Measurements from ENCODE around the gene APBA2. TPM values are rescaled to one million over a fixed set of nuclear protein-coding genes. Genes with fewer than 3 reads are reported as not detected.
"Not testable (repeated sequence)": the region's sequence is repeated elsewhere in the genome, so short reads cannot be mapped to it uniquely, and the experiment has no call there.

APBA2 gene
- 2.2 TPM for total RNA-seq
- long read RNA-seq = 0 reads

DNA sequence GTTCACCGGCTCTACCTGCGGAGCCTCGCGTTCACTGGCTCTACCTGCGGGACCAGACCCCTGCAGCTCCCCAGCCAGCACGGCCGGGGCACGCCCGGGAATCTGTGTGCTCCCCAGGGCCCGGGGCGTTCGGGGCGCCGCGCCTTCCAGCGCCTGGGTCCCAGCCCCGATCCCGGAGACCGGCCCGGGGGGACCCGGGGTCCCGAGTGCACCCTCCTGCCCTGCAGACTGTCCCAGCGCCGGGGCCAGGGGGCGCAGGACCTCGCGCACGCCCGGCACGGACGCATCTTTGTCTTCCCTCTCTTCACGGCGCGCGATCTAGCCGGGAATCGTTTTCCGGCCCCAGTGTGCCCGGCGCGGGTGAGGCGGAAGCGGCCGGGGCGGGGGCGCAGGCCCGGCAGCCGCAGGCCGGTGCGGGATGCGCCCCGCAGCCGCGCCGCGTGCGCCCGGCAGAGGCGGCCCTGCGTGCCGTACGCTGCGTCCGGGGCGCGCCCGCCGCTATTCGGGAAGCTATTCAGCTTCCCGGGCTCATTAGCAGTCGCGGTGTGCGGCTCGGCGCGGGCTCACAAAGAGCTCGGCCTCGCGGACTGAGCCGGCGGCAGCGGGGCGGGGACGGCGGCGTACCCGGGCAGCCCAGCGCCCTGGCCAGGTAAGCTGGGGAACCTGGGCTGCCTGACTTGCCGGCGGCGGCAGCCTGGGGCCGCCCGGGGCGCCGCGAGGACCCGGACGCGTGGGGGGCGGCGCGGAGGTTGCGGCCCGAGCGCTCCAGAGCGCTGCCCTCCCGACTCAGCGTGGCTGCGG lies at the start of gene APBA2:
TSS of gene APBA2 (plus strand) at position 345 of the 801 bp plus-strand sequence. CDS start 167,911 bp downstream, outside the sequence.
- DNase-seq (ENCODE audit: low spot score) = no peak

DNA sequence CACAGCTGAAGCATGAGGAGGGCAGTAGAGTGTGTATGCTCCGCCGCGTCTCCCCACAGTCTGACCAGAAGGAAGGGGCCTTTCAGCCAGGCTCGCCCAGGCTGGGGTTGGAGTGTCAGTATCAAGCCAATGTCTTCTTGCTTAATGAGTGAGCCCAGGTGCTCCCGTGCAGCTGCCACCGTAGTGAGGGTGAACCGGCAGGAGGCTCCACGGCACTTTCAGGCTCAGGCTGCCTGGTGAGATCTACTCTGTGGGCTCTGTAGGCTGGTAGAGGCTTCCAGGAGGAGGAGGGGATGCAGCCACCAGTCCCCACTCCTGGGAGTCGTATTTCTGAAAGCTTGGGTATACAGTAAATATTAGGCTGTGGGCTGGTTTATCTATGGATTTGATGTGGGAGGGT lies 45.5 kb upstream of the APBA2 start:
- not testable (repeated sequence) for DNase-seq (ENCODE audit: low spot score)

DNA sequence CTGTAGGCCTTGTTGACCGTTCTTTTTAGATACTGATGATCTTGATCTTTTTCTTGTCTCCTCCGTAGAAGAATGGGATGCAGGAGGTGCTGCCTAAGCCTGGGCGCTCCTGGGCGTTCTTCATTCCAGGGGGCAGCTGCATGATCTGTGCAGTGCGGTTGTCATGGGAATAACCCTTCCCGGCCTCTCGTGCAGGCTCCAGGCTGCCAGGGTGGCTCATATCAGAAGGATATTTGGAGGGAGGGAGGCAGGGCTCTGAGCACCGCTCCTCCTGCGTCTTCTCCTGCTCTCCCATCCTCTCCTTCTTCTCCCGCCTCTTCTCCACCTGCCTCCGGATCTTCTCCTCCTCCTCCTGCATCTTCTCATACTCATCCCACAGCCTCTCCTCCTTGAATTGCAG lies 43.6 kb upstream of the APBA2 start:
- not testable (repeated sequence) for DNase-seq (ENCODE audit: low spot score)

DNA sequence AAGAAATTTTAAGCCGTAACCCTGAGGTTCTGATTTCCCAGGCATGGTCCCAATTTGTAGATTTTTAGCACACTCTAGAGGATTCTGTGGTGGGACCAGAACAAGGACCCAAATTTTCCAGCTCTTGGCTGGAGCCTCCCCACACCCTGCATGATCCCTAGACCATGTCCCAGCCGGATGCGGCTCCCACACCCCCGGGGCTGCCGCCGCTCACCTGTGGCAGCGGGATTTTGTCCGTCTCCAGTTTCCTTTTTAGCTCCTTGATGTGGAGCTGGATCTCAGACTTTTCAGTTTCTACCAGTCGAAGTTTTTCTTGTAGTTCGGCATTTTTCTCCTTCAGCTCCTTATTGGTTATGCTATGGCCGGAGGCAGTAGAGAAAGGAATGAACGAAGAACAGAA lies 42.3 kb upstream of the APBA2 start:
- not testable (repeated sequence) for DNase-seq (ENCODE audit: low spot score)

DNA sequence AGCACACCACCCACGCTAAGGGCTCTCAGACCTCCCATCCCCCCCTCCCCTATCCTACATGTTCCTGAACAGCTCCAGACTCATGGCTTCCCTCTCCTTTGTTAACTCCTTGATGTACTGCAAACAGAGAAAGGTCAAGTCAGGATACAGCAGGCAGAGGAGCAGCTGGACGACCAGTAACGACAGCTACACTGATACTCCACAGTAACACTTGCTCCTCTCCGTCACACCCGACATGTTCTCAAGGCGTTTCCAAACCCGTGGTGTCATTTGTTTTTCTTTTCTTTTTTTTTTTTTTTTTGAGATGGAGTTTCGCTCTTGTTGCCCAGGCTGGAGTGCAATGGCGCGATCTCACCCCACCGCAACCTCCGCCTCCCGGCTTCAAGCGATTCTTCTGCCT lies 41.6 kb upstream of the APBA2 start:
- DNase-seq (ENCODE audit: low spot score) = not testable (repeated sequence)

DNA sequence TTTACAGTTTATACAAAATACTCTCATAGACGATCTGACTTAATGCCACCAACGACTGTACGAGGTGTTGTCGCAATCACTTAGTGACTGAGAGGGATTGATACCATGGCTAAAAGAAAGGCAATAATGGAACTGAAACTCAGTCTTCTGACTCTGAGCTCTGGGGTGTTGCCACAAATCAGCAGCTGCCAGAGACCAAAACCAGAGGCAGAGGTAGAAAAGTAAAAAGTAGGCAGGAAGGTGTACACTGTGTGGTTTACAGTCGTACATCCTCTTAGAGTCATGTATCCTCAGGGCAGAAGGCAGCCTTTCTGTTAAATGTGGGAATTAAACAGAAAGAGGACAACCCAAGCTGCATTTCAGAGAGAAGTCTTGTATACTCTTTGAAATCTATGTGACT lies 38.5 kb upstream of the APBA2 start:
- DNase-seq (ENCODE audit: low spot score) = not testable (repeated sequence)

GRCh38 chr15:28847959-28848358 lies 37.8 kb upstream of the APBA2 start:
- DNase-seq (ENCODE audit: low spot score) = not testable (repeated sequence)

- DNase-seq (ENCODE audit: low spot score) = not testable (repeated sequence)
Observed at GRCh38 chr15:28848521-28848920, 37.3 kb upstream of the APBA2 start, which contains the start of gene GOLGA6L7. GOLGA6L7 (minus strand) TSS chr15:28848644; CDS start chr15:28848549, 95 bp downstream.

GRCh38 chr15:28849271-28849670 lies 36.5 kb upstream of the APBA2 start:
- not testable (repeated sequence) for DNase-seq (ENCODE audit: low spot score)

GRCh38 chr15:28849766-28850165 lies 36.0 kb upstream of the APBA2 start:
- DNase-seq (ENCODE audit: low spot score) = not testable (repeated sequence)

GRCh38 chr15:28853654-28854053 lies 32.1 kb upstream of the APBA2 start:
- peak; percentile 1 for DNase-seq (ENCODE audit: low spot score)

DNA sequence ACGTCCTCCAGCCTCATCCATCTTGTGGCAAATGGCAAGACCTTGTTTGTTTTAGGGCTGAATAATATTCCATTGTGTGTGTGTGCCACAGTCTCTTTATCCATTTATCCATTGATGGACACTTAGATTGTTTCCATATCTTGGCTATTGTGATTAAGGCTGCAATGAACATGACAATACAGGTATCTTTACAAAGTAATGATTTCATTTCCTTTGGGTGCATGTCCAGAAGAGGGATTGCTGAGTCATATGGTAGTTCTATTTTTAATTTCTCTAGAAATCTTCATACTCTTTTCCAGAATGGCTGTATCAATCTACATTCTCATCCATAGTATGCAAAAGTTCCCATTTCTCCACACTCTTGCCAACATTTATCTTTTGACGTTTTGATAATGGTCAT lies 31.2 kb upstream of the APBA2 start:
- not testable (repeated sequence) for DNase-seq (ENCODE audit: low spot score)

DNA sequence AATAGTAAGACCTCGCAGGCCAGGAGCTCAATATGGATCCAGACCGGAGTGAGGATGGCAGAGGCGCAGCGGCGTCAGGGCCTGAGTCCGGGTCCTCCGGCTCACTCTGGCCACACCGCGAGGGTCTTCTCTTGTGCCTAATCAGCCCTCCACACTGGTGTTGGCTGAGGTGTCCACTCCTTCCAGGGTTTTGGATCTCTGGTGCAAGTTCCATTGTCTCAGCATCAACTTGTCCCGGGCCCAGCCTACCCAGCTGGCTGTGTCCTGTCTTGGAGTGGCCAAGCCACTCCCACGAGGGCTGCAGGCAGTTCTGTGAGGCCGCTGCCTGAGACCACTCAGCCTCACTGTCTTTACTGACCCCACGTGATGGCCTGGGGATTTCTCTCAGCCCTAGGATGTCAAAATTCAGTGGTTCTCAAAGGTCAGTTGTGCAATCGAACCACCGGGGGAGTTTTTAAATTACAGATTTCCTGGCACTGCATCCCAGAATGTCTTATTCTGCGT lies 24.7 kb upstream of the APBA2 start:
- no peak for DNase-seq (ENCODE audit: low spot score)

- not testable (repeated sequence) for DNase-seq (ENCODE audit: low spot score)
Observed at GRCh38 chr15:28861589-28862293, 24.0 kb upstream of the APBA2 start.

DNA sequence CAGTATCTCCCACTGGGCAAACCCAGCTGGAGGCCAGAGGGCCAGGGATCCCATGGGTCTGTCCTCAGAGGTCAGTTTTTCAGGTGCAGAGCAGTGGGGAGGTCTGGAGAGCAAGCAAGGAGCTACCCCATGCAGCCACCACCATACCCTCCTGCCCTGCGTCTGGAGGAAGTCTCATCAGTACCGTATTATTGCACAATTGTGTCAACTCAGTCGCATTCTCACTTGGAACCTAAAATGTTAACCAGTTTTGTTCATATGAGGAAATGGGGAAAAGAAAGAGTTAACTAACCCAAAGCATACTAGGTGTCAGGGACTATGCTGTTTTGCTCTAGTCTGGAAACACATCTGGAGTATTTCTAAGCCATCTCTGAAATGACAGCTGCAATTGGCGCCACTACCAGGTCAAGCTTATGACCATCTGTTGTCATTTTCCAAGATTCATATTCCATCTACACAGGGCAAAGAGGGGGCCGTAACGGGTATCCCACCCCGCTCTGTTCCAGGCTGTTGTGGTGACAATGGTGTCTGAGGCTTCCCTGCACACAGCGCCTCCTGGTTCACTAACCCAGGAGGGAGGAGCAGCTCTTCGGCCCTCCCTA lies 16.9 kb upstream of the APBA2 start:
- peak; percentile 53 for DNase-seq (ENCODE audit: low spot score)

- peak; percentile 9 for DNase-seq (ENCODE audit: low spot score)
Observed at GRCh38 chr15:28871168-28871567, 14.6 kb upstream of the APBA2 start.

DNA sequence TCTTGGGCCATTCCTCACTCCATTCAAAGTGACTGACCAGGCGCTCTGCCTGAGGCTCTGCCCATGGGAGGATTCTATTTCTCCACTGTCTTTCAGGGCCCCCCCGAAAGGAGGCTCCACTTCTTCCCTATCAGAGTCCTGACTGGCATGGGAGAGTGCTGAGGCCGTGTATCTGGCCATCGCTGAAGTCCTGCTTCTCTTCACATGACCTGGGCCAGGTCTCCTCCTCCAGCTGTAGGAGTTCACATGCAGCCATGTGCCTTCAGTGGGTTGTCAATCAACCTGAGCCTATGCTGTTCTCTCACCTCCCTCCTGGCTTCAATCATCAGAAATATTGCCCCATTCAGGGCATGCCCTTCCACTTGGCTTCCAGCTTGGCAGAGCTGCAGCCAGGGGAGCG lies 12.8 kb upstream of the APBA2 start:
- DNase-seq (ENCODE audit: low spot score) = no peak

- DNase-seq (ENCODE audit: low spot score) = peak; percentile 24
Observed at GRCh38 chr15:28873585-28874190, 12.1 kb upstream of the APBA2 start.

GRCh38 chr15:28875461-28876000 lies 10.2 kb upstream of the APBA2 start:
- DNase-seq (ENCODE audit: low spot score) = peak; percentile 22

- no peak for DNase-seq (ENCODE audit: low spot score)
Observed at GRCh38 chr15:28876131-28876844, 9.5 kb upstream of the APBA2 start.
